HEK293T (cell line): ENCODE results near the gene MCRIP2.

ENCODE experiments used
- CTCF ChIA-PET: fragments of 350-600 bp; formaldehyde crosslinking; extraction: SDS; loops from one replicate; lab custom pipeline; 2021; ENCODE audit warnings: antibody characterized with exemption, inconsistent platforms; lab: Yijun Ruan, JAX
- POLR2A ChIA-PET: fragments of 350-600 bp; formaldehyde crosslinking; extraction: SDS; loops from one replicate; lab custom pipeline; 2020; ENCODE audit warnings: antibody characterized with exemption, inconsistent platforms; lab: Yijun Ruan, JAX
- DNase-seq: peaks from one replicate; pipeline ENCODE4 v3.0.0; 2012; ENCODE audit warnings: mixed read lengths; ENCODE audit errors: extremely low spot score
- ARNT ChIP-seq: fragments of 450-650 bp; IDR thresholded peaks from 2 replicates; pipeline ENCODE4 v1.6.1; 2017; ENCODE audit warnings: mild to moderate bottlenecking
- BHLHE40 ChIP-seq: fragments of 450-650 bp; IDR thresholded peaks from 2 replicates; pipeline ENCODE4 v1.6.1; 2016; ENCODE audit warnings: mild to moderate bottlenecking, moderate library complexity, borderline replicate concordance
- CTBP1 ChIP-seq: fragments of 450-650 bp; IDR thresholded peaks from 2 replicates; pipeline ENCODE4 v1.6.1; 2016; ENCODE audit warnings: borderline replicate concordance
- ELF4 ChIP-seq: fragments of 450-650 bp; IDR thresholded peaks from 2 replicates; pipeline ENCODE4 v1.6.1; 2017; ENCODE audit warnings: antibody characterized with exemption
- FOXA1 ChIP-seq: fragments of 450-650 bp; IDR thresholded peaks from 2 replicates; pipeline ENCODE4 v1.6.1; 2016; ENCODE audit warnings: mild to moderate bottlenecking
- FOXK2 ChIP-seq: fragments of 450-650 bp; IDR thresholded peaks from 2 replicates; pipeline ENCODE4 v1.6.1; 2016; ENCODE audit warnings: mild to moderate bottlenecking
- FOXM1 ChIP-seq: fragments of 450-650 bp; IDR thresholded peaks from 2 replicates; pipeline ENCODE4 v1.6.1; 2017; ENCODE audit warnings: mild to moderate bottlenecking, borderline replicate concordance
- HDGF ChIP-seq: fragments of 450-650 bp; IDR thresholded peaks from 2 replicates; pipeline ENCODE4 v1.6.1; 2017; ENCODE audit warnings: antibody characterized with exemption, borderline replicate concordance
- L3MBTL2 ChIP-seq: fragments of 450-650 bp; conservative IDR thresholded peaks from 2 replicates; pipeline ENCODE4 v1.6.1; 2016; ENCODE audit warnings: mild to moderate bottlenecking
- LEF1 ChIP-seq: fragments of 450-650 bp; IDR thresholded peaks from 2 replicates; pipeline ENCODE4 v1.6.1; 2017; ENCODE audit warnings: mild to moderate bottlenecking, borderline replicate concordance
- NFRKB ChIP-seq: fragments of 450-650 bp; IDR thresholded peaks from 2 replicates; pipeline ENCODE4 v1.6.1; 2016; ENCODE audit warnings: mild to moderate bottlenecking, moderate library complexity
- SP1 ChIP-seq: fragments of 450-650 bp; IDR thresholded peaks from 2 replicates; pipeline ENCODE4 v1.6.1; 2017
- SUZ12 ChIP-seq: fragments of 450-650 bp; IDR thresholded peaks from 2 replicates; pipeline ENCODE4 v1.6.1; 2016; ENCODE audit warnings: mild to moderate bottlenecking
- TARDBP ChIP-seq: fragments of 450-650 bp; IDR thresholded peaks from 2 replicates; pipeline ENCODE4 v1.6.1; 2016
- ZNF384 ChIP-seq: fragments of 450-650 bp; IDR thresholded peaks from 2 replicates; pipeline ENCODE4 v1.6.1; 2016
- TF ChIP-seq, protein P1 (sequence below): fragments of 450-650 bp; IDR thresholded peaks from 2 replicates; pipeline ENCODE4 v1.6.1; 2016

Gene MCRIP2

DNA sequence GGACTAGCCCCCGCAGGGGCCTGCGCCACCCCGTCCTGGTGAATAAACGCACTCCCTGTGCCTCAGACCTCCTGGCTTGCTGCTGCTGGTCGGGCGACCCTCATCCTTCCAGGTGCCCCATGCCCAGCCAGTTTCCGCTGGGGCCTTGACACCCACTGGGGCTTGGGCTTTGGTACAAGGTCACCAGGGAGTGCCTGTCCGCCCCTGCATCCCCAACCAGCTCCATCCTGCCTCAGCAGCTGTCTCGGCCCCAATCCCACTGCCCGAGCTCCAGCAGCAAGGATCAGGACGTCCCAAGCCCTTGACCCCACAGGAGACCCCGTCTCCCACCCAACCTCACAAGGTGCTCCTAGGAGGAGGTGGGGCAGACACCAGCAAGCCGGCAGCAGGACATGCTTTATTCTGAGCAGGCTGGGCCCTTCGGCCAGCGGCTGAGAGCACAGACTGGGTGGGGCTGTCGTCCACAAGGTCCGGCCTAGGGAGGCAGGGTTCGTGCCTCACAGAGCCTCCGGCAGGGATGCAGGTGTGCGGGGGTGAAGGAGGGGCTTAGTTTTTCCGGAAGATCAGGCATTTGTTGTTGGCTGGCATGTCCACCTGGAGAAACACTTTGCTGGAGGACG lies 7.5 kb upstream of the MCRIP2 start:
- CTCF ChIA-PET = no interaction called here
- POLR2A ChIA-PET = no interaction called here
- no peak for DNase-seq
- TF ChIP-seq FOXM1 = no peak
- TF ChIP-seq FOXA1 = no peak
- TF ChIP-seq TARDBP = no peak
- no peak for TF ChIP-seq ZNF384
- no peak for TF ChIP-seq LEF1
- TF ChIP-seq HDGF = no peak
- no peak for TF ChIP-seq ARNT
- no peak for TF ChIP-seq ELF4
- TF ChIP-seq, protein P1, sequence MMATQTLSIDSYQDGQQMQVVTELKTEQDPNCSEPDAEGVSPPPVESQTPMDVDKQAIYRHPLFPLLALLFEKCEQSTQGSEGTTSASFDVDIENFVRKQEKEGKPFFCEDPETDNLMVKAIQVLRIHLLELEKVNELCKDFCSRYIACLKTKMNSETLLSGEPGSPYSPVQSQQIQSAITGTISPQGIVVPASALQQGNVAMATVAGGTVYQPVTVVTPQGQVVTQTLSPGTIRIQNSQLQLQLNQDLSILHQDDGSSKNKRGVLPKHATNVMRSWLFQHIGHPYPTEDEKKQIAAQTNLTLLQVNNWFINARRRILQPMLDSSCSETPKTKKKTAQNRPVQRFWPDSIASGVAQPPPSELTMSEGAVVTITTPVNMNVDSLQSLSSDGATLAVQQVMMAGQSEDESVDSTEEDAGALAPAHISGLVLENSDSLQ = no peak
- TF ChIP-seq BHLHE40 = no peak
- no peak for TF ChIP-seq CTBP1
- no peak for TF ChIP-seq SUZ12
- no peak for TF ChIP-seq NFRKB
- no peak for TF ChIP-seq L3MBTL2
- TF ChIP-seq SP1 = no peak
- no peak for TF ChIP-seq FOXK2

DNA sequence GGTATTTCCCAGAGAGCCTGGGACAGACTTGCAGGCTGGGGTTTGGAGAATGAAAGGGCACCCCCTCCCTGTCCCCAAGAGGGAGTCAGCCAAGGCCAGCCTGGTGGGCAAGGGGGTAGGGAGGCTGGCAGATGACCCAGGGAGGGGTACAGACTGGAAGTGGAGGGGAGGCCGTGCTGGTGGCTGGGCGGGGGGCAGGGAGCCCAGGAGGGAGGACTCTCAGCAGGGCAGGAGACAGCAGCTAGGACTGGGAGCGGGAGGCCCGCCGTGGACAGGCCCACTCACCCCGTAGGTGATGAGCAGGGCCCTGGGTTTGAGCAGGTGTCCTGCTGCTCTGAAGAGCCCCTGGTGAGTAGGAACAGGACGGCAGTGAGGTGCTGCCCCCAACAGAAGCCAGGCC lies 6.6 kb upstream of the MCRIP2 start:
- DNase-seq = no peak
- ChIA-PET CTCF (no interaction called here), POLR2A (no interaction called here)
- TF ChIP-seq ELF4 (no peak), FOXK2 (no peak), SUZ12 (no peak)
- TF ChIP-seq, protein P1 = no peak

DNA sequence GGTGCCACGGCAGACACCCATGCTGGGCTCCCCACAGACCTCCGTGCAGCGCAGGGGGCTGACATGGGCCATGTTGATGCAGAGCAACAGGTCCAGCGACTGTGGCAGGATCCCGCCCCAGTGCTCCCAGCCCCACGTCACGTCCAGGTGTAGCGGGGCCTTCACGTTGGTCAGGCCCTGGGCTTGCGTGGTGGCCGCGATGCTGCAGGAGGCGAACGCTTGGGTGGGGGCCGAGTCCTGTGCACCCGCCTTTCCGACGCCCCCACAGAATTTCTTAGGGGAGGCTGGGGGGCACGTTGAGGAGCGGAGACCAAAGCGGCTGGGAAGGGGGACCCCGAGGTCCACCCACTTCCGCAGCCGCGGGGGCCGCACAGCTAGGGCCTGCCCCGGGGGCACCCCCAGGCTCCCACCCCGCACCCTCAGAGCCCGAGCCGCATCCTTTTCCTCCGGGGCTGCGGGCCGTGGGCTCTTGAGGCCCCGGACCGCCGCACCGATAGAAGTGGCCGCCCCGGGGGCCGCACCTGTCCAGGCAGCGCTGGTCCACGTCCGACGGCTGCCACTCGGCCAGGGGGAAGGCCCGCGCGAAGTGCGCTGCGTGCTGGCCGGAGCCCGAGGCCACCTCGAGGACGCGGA lies 5.9 kb upstream of the MCRIP2 start:
- CTCF ChIA-PET = no interaction called here
- TF ChIP-seq ELF4 (no peak), LEF1 (no peak), NFRKB (no peak), FOXK2 (no peak), BHLHE40 (no peak), L3MBTL2 (peak; percentile 58)
- TF ChIP-seq, protein P1 = no peak
- POLR2A ChIA-PET = interaction anchor here (0.7 to 3.9 kb wide), 10 partner anchors 11 to 51 kb away, joined by 3 to 21 read pairs (median 4); partner anchors contain the start of genes RHOT2 and WDR90
- DNase-seq = no peak

DNA sequence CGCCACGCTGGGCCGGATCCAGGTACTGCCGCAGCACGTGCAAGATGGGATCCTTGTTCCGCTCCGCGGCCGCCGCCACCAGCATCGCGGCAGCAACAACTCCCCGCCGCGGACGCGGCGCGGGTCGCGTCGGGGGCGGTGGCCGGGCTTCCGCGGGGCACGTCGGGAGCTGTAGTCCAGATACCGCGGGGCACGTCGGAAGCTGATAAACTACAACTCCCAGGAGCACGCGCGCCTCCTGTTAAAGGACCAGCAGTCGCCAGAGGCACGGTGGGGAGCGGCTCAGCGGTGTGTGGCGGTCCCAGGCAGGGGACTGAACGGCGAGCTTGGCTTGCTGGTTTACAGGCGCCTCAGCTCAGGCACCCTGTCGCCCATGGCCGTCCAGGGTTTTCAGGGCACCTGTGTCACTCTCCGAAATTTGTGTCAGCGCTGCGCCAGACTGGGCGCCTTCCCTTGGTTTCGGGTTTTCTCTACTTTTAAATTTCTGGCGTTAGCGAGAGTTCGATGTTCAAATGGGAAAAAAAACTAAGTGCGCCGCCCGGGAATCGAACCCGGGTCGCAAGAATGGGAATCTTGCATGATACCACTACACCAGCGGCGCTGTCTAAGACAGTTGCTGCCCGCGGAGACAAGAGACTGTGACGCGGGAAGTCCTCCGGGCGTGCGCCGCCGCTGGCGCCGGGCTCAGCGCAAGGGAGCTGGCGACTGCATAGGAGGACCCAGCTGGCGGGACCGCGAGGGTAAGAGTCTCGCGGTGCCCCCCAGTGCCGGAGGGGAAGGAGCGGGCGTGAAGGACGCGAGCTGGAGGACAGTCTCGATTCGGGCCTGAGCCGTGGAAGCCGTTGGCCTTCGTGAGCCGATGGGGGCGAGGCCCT lies 5.2 kb upstream of the MCRIP2 start, which contains the start of gene METTL26:
METTL26 (minus strand) TSS at position 100 of the 875 bp plus-strand sequence; CDS start at position 85, 15 bp downstream.
- POLR2A ChIA-PET = interaction anchor here (0.7 to 3.9 kb wide), 13 partner anchors 9 to 109 kb away, joined by 3 to 21 read pairs (median 4); partner anchors contain the start of genes CAPN15, RHOT2 and WDR90
- CTCF ChIA-PET = interaction anchor here (0.7 kb wide), 1 partner anchor 12 kb away, joined by 3 read pairs; no protein-coding TSS in a partner anchor
- TF ChIP-seq L3MBTL2 (0 out of 2 replicates have a peak, but pooled peaks have one; percentile 16), ARNT (peak; percentile 8; the same call in 1 of the 2 replicates)
- TF ChIP-seq, protein P1 = no peak
- DNase-seq = peak; percentile 89

DNA sequence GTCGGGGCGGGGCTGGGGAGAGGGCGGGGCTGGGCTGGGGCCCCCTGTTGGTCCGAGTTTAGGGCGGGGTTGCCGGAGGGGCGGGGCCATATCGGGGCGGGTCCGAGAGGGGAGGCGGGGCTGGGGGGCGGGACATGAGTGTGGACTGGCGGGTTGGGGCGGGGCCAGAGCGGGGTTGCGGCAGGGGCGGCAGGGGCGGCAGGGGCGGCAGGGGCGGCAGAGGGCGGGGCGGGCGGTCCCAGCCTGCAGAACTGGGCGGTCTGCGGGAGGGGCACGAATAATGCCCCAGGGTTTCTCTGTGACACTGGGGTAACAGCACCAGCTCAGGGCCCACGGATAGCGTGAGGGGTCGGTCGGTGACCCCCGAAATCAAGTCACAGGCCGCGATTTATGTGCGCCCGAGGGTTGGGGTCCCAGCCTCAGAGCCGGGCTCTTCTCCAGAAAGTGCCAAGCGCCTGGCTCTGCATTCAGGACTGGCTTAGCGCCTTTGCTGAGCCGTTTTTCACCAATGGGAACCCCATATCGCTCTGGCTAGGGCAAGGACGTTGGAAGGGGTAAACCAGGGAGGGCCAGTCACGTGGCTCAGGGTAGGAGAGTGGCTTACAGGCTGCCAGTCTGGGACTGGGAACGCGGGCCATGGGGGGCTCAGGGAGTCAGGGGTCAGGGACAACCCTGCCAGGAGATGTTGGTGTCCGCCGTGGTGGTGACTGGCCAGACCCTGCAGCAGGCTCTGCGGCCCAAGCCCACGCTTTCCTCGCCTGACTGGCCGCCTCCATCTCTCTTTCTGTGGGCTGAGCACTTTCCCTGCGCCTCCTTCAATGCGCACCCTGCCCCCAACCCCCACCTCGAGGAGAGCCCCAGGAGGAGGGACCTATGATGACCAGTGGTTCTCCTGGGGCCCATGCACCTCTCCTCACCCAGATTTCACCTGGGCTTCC lies 4.3 kb upstream of the MCRIP2 start:
- CTCF ChIA-PET = interaction anchor here (1.1 kb wide), 1 partner anchor 15 kb away, joined by 4 read pairs; no protein-coding TSS in a partner anchor

More for the DNA sequence above, 4.3 kb upstream of the MCRIP2 start:
- no peak for TF ChIP-seq BHLHE40
- no peak for TF ChIP-seq FOXA1
- no peak for TF ChIP-seq TARDBP
- TF ChIP-seq, protein P1 = no peak
- TF ChIP-seq FOXM1 = no peak
- TF ChIP-seq CTBP1 = no peak
- no peak for TF ChIP-seq SUZ12
- TF ChIP-seq L3MBTL2 = no peak
- TF ChIP-seq LEF1 = no peak
- TF ChIP-seq NFRKB = no peak
- POLR2A ChIA-PET = interaction anchor here (0.8 to 3.9 kb wide), 8 partner anchors 8 to 110 kb away, joined by 3 to 21 read pairs (median 4); partner anchors contain the start of genes CAPN15 and WDR90
- DNase-seq = peak; percentile 96
